ENCODE data around the gene BCOR. TPM values are rescaled to one million over a fixed set of nuclear protein-coding genes. Genes with fewer than 3 reads are reported as not detected.

BCOR gene
- total RNA-seq, 1 experiment from 2014 or later = 48.3 TPM

GRCh38 chrX:40055495-40055894 is 42.3 kb downstream of the BCOR start:
- in situ Hi-C loops (cut with HindIII; ENCODE audit: low pct_unique_long_range_greater_than_20kb, low sequenced_read_pairs) = no loop called here
- no TSS peak for BruUV-seq (replicated peaks)

DNA sequence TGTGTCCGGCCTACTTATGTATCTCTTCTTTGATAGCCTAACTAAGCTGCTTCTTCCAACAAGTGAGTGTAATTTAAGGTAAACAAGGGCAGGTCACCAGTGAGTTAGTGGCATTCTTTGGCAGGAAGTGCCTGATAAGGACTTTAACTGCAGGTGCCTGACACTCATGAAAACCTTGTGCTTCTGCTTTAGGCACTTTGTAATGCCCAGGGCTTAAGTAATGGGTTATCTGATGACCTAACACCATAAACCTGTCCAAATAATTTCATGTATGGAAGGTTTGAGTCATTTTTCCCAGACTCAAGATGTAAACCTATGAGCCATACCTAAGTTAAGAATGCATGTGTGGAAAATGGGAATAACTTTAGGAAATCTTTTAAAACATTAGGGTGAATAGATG is 43.0 kb downstream of the BCOR start:
- TF ChIP-seq TCF7L2 (IDR thresholded peaks at IDR 0.05; ENCODE audit: low read depth, low read length) = no peak
- no peaks in the 10 kb centered on the region for H3K4me1 ChIP-seq (ENCODE audit: control insufficient read depth, insufficient read depth, low read length)
- no peak for ATAC-seq
- intact Hi-C loops (cut with micrococcal nuclease; ENCODE audit: unreplicated experiment) (no loop called here), in situ Hi-C loops (cut with HindIII; ENCODE audit: low pct_unique_long_range_greater_than_20kb, low sequenced_read_pairs) (no loop called here)
- no peaks in the 10 kb centered on the region for H3K27me3 ChIP-seq (ENCODE audit: control insufficient read depth, insufficient read depth, low read length)
- no peak overlapping the region for H3K4me3 ChIP-seq (ENCODE audit: low read depth in 2 of 2, low read length in 2 of 2)
- H3K27ac ChIP-seq (ENCODE audit: low read length) = no peak overlapping the region
- BruUV-seq (replicated peaks) = no TSS peak
- ChIA-PET POLR2A (no interaction called here), CTCF (no interaction called here)
- H3K36me3 ChIP-seq (ENCODE audit: control insufficient read depth, insufficient read depth, low read length) = peaks cover 18% of the 10 kb centered on the region
- H3K9me3 ChIP-seq (ENCODE audit: control insufficient read depth, insufficient read depth, low read depth, low read length) = peaks cover 6% of the 10 kb centered on the region; the same call in 1 of the 2 replicates
- DNase-seq (ENCODE audit: low read depth, low spot score) = no peak

More at GRCh38 chrX:40055495-40055894, 42.3 kb downstream of the BCOR start:
- Histone ChIP-seq H3K4me3 (ENCODE audit: low read depth in 2 of 2, low read length in 2 of 2) (no peak overlapping the region), H3K36me3 (ENCODE audit: control insufficient read depth, insufficient read depth, low read length) (peaks cover 18% of the 10 kb centered on the region), H3K4me1 (ENCODE audit: control insufficient read depth, insufficient read depth, low read length) (no peaks in the 10 kb centered on the region), H3K27me3 (ENCODE audit: control insufficient read depth, insufficient read depth, low read length) (no peaks in the 10 kb centered on the region), H3K9me3 (ENCODE audit: control insufficient read depth, insufficient read depth, low read depth, low read length) (peaks cover 6% of the 10 kb centered on the region; the same call in 1 of the 2 replicates), H3K27ac (ENCODE audit: low read length) (no peak overlapping the region)
- TF ChIP-seq REST (IDR thresholded peaks at IDR 0.05; ENCODE audit: insufficient read depth in 1 of 2, low read depth in 2 of 2, low read length in 1 of 2) = no peak
- TF ChIP-seq POLR2AphosphoS5 (IDR thresholded peaks at IDR 0.05; ENCODE audit: low read depth, low read length) = no peak
- TF ChIP-seq SIN3A (IDR thresholded peaks at IDR 0.05; ENCODE audit: borderline replicate concordance, insufficient read depth, low read depth, low read length) = no peak
- TF ChIP-seq CTCF (IDR thresholded peaks at IDR 0.05) = no peak
- no peak for TF ChIP-seq TCF7L2 (IDR thresholded peaks at IDR 0.05; ENCODE audit: low read depth, low read length)
- ATAC-seq (no peak), DNase-seq (ENCODE audit: low read depth, low spot score) (no peak)
- ChIA-PET POLR2A (no interaction called here), CTCF (no interaction called here)
- intact Hi-C loops (cut with micrococcal nuclease; ENCODE audit: unreplicated experiment) = no loop called here

GRCh38 chrX:40050532-40050931 is 47.2 kb downstream of the BCOR start:
- DNase-seq (ENCODE audit: low read depth, low spot score) = no peak
- CTCF ChIA-PET = no interaction called here
- TF ChIP-seq TCF7L2 (IDR thresholded peaks at IDR 0.05; ENCODE audit: low read depth, low read length) = no peak
- TF ChIP-seq POLR2AphosphoS5 (IDR thresholded peaks at IDR 0.05; ENCODE audit: low read depth, low read length) = no peak
- no peak for TF ChIP-seq CTCF (IDR thresholded peaks at IDR 0.05)
- TF ChIP-seq SIN3A (IDR thresholded peaks at IDR 0.05; ENCODE audit: borderline replicate concordance, insufficient read depth, low read depth, low read length) = no peak
- TF ChIP-seq REST (IDR thresholded peaks at IDR 0.05; ENCODE audit: insufficient read depth in 1 of 2, low read depth in 2 of 2, low read length in 1 of 2) = no peak
- POLR2A ChIA-PET = no interaction called here
- H3K27ac ChIP-seq (ENCODE audit: low read length) = no peak overlapping the region
- no peaks in the 10 kb centered on the region for H3K27me3 ChIP-seq (ENCODE audit: control insufficient read depth, insufficient read depth, low read length)
- H3K4me1 ChIP-seq (ENCODE audit: control insufficient read depth, insufficient read depth, low read length) = no peaks in the 10 kb centered on the region
- BruUV-seq (replicated peaks) = no TSS peak
- H3K36me3 ChIP-seq (ENCODE audit: control insufficient read depth, insufficient read depth, low read length) = peaks cover 15% of the 10 kb centered on the region
- peaks cover 6% of the 10 kb centered on the region; the same call in 1 of the 2 replicates for H3K9me3 ChIP-seq (ENCODE audit: control insufficient read depth, insufficient read depth, low read depth, low read length)
- intact Hi-C loops (cut with micrococcal nuclease; ENCODE audit: unreplicated experiment) (no loop called here), in situ Hi-C loops (cut with HindIII; ENCODE audit: low pct_unique_long_range_greater_than_20kb, low sequenced_read_pairs) (no loop called here)
- no peak overlapping the region for H3K4me3 ChIP-seq (ENCODE audit: low read depth in 2 of 2, low read length in 2 of 2)
- no peak for ATAC-seq
